Stimulated activated memory B cell treated with anti-CD40 and anti-IgM and Interleukin-4, amounts not matched to agents 10 μg/mL and 1 μg/mL and 100 μg/mL, for 72 hours (primary cell): ENCODE data around the gene RNASEH2B.

Experiments used
- ATAC-seq: fragments of 150-1000 bp; cut with Tn5 transposase; 2 replicates; pipeline ENCODE4 v1.10.0; 2021
- H3K27ac Mint-ChIP-seq: one replicate; pipeline ENCODE4 v1.8.0; 2022; ENCODE audit warnings: mild to moderate bottlenecking, mixed read lengths
- H3K27me3 Mint-ChIP-seq: one replicate; pipeline ENCODE4 v1.8.0; 2022; ENCODE audit warnings: mixed read lengths
- H3K36me3 Mint-ChIP-seq: one replicate; pipeline ENCODE4 v1.8.0; 2022; ENCODE audit warnings: mixed read lengths
- H3K4me1 Mint-ChIP-seq: one replicate; pipeline ENCODE4 v1.8.0; 2022; ENCODE audit warnings: mixed read lengths
- H3K4me3 Mint-ChIP-seq: one replicate; pipeline ENCODE4 v1.8.0; 2022; ENCODE audit warnings: mild to moderate bottlenecking, moderate library complexity, mixed read lengths
- H3K9me3 Mint-ChIP-seq: one replicate; pipeline ENCODE4 v1.8.0; 2022; ENCODE audit warnings: mixed read lengths

The RNASEH2B gene

DNA sequence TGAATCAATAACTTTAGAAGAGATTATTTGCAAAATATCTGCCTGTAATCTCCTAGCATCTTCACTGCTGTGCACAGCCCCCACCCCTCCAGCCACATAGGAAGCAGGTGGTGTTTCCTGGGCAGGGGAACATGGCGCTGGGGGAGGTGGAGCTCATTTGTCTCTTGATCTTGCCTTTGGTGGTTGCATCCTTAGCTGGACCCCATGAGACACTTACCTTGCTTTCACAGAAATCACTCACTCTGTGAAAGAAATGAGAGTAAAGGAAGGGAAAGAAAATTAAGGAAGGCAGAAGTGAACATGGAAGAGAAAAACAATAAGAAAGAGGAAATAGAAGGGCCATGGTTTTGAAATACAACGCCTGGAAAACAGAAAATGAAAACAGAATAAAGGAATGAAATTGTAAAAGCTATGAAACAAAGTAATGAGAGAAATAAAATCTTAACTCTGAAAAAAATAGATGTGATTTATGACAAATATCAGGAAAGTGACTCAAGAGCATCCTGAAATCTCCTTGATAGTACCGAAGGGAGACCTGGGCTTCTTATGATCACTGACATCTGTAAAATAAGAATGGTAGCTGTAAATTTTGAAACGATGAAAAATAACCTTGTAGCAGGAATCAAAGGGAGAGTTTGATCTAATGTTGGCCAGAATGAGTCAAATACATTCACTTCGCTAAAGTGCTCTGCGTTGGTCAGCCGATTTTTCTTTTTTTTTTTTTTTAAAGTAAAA, 17.2 kb upstream of the RNASEH2B start:
- H3K4me1 Mint-ChIP-seq, result peaks cover 62% of the 10 kb centered on the region
- ATAC-seq, result peak; percentile 73

DNA sequence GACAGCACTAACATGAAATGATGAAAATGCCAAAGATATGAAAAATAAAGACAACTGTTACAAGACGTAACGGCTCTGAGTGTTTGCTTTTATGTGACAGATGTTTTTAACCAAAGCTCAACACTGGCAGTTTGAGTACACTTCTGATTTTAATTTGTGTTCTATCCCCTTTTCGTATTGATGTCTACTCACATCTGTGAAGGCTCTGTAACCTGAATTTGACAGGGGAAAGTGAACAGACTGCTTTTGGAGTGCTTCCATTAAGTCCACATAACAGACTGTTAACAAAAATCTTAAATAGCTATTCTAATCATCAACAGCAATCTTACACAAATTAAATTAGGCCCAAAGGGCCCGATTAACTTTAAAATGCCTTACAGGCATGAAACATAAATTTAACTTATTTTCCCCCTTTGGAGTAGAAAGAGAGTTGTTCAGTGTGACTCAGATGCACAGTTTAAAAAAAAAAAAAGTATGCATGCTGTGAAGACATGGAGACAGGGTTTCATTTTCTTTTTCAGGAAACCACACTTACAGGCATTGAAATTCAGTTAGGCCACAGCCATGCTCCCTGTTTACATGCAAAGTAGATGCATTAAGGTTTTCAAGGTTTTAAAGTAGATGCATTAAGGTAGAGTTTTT, 16.3 kb upstream of the RNASEH2B start:
- Mint-ChIP-seq H3K9me3 (peaks cover 3% of the 10 kb centered on the region), H3K4me1 (peaks cover 69% of the 10 kb centered on the region), H3K36me3 (no peaks in the 10 kb centered on the region), H3K27ac (peak overlapping the region; percentile 88), H3K27me3 (no peaks in the 10 kb centered on the region), H3K4me3 (peak overlapping the region; percentile 68)
- ATAC-seq, result peak; percentile 78

More for the DNA sequence above, 17.2 kb upstream of the RNASEH2B start:
- Mint-ChIP-seq H3K36me3 (no peaks in the 10 kb centered on the region), H3K27ac (peak overlapping the region; percentile 88), H3K4me3 (peak overlapping the region; percentile 73), H3K9me3 (peaks cover 3% of the 10 kb centered on the region), H3K27me3 (no peaks in the 10 kb centered on the region)

DNA sequence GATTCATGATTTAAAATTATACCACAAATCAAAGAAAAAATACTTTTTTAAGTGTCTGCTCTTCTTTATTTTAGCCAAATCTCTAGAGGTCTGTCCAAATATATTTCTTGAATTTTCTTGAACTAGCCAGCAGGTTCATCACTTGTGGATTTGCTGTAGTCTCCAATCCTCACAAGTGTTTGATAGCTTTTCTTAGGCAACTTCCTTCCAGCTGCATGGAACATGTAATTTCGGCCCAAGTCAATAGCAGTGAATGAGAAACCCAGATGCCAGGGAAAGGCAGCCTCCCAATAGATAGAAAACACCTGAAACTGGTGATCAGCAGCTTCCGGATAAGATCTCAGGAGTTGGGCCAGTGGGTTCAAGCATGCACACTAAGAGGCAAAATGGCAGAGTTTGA, 15.6 kb upstream of the RNASEH2B start:
- Mint-ChIP-seq H3K27me3 (no peaks in the 10 kb centered on the region), H3K27ac (peak overlapping the region; percentile 88), H3K9me3 (peaks cover 3% of the 10 kb centered on the region), H3K4me3 (no peak overlapping the region), H3K4me1 (peaks cover 69% of the 10 kb centered on the region), H3K36me3 (no peaks in the 10 kb centered on the region)
- ATAC-seq, result no peak

DNA sequence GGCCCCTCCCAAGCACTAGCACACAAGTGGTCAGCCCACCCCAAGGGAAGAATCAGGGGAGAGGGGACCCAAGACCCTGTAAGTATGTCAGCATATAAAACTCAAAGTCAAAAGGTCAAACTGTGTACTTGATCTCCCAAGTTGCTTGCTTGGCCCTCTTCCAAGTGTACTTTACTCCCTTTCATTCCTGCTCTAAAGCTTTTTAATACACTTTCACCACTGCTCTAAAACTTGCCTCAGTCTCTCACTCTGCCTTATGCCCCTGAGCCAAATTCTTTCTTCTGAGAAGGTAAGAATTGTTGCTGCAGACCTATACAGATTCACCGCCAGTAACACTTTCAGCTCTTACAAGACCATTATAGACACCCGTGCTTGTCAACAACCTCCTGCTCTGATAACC, 15.1 kb upstream of the RNASEH2B start:
- H3K27me3 Mint-ChIP-seq, result no peaks in the 10 kb centered on the region
- peak overlapping the region; percentile 88 for H3K27ac Mint-ChIP-seq
- H3K36me3 Mint-ChIP-seq, result no peaks in the 10 kb centered on the region
- H3K9me3 Mint-ChIP-seq, result peaks cover 3% of the 10 kb centered on the region
- no peak for ATAC-seq
- H3K4me1 Mint-ChIP-seq, result peaks cover 66% of the 10 kb centered on the region
- no peak overlapping the region for H3K4me3 Mint-ChIP-seq

DNA sequence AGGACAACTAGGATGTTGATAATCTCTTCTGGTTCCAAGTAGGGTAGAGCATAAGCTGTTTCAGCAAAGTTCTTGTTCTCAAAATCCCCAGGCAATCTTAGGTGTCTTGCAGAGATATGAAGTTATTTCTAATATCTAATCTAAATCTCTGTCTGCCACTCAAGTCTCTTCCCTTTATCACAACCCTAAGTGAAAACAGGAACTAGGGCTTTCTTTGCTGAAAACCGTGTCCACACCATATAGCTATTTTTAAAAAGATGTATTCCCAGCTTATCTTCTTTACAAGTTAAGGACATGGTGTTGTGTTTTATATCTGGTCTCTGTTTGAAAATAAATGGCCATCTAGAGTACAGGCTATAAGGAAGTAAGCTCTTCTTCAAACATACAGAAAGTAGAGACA, 11.3 kb upstream of the RNASEH2B start:
- Mint-ChIP-seq H3K4me3 (no peak overlapping the region), H3K27me3 (no peaks in the 10 kb centered on the region), H3K27ac (peak overlapping the region; percentile 66), H3K4me1 (peaks cover 36% of the 10 kb centered on the region), H3K36me3 (no peaks in the 10 kb centered on the region), H3K9me3 (peaks cover 3% of the 10 kb centered on the region)
- ATAC-seq, result no peak

DNA sequence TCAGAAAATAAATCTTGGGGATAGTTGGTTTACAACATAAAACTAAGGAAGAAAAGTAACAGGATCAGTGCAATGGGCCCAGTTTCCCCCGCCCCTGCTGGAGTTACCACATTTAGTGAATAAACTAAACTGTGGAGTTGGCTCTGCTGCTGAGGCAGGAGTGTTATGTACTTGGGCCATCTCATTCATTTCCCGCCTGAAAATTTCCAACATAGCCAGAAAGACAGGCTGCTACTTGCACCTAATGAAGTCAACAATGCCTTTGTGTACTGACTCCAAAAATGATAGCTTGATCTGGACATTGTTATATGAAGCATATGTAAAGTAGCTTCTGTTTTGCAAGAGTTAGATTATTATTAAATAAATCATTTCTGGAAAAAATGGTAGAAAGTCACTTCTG, 7.9 kb upstream of the RNASEH2B start:
- no peaks in the 10 kb centered on the region for H3K27me3 Mint-ChIP-seq
- no peak overlapping the region for H3K4me3 Mint-ChIP-seq
- no peak overlapping the region for H3K27ac Mint-ChIP-seq
- no peaks in the 10 kb centered on the region for H3K36me3 Mint-ChIP-seq
- no peaks in the 10 kb centered on the region for H3K9me3 Mint-ChIP-seq
- H3K4me1 Mint-ChIP-seq, result peaks cover 14% of the 10 kb centered on the region
- ATAC-seq, result no peak

DNA sequence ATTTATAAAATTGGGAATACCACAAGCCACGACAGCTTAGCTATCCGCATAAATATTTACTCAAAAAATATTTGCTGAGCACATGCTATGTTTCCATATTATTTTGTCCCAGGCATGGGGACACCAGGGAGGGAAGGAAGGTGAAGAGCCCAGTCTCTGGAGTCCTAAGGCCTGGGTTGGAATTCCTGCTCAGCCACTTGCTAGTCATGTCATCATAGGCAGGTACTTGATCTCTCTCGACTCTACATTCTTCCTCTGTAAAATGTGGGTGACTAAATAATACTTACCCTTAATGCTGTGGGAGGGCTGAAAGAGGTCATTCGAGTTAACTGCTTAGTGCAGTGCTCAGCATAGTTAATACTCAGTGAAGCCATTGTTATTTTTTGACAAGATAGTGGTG, 4.3 kb upstream of the RNASEH2B start:
- H3K4me1 Mint-ChIP-seq, result peaks cover 13% of the 10 kb centered on the region
- H3K4me3 Mint-ChIP-seq, result no peak overlapping the region
- H3K9me3 Mint-ChIP-seq, result no peaks in the 10 kb centered on the region
- H3K36me3 Mint-ChIP-seq, result no peaks in the 10 kb centered on the region
- no peaks in the 10 kb centered on the region for H3K27me3 Mint-ChIP-seq
- no peak for ATAC-seq
- H3K27ac Mint-ChIP-seq, result no peak overlapping the region

DNA sequence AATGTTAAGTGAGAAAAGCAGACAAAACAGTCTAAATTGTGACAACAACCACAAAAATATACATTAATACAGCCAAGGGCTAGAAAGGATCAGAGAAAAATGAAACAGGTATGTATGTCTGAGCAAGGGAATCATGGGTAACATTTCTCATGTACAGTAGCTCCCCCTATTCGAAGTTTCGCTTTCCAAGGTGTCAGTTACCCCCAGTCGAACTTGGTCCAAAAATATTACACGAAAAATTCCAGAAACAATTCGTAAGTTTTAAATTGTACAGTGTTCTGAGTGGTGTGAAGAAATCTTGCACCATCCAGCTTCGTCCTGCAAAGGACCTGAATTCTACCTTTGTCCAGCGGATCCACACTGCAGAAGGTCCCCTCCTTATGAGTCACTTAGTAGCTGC, 1.8 kb upstream of the RNASEH2B start:
- H3K27ac Mint-ChIP-seq, result no peak overlapping the region
- H3K27me3 Mint-ChIP-seq, result no peaks in the 10 kb centered on the region
- H3K4me3 Mint-ChIP-seq, result no peak overlapping the region
- H3K36me3 Mint-ChIP-seq, result no peaks in the 10 kb centered on the region
- no peak for ATAC-seq
- H3K4me1 Mint-ChIP-seq, result peaks cover 37% of the 10 kb centered on the region
- no peaks in the 10 kb centered on the region for H3K9me3 Mint-ChIP-seq

DNA sequence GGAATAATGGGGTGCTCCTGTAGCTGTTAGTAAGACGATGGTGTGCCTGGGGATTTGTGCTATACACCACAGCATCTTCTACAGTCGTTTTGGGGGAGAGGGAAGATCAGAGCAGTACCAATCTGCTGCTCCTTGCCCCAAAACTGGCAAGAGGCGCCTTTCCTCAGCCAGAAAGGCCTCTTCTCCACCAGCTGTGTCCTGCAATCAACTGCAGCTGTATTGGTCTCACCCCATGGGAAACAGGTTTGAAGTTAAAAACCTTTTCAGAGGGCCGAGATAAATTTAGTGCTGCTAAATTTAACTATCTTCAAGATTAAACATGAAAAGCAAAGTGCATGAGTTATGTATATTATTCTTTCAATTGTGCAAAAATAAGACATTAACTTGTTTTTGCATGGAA, 1.2 kb upstream of the RNASEH2B start:
- Mint-ChIP-seq H3K27ac (no peak overlapping the region), H3K27me3 (no peaks in the 10 kb centered on the region), H3K36me3 (no peaks in the 10 kb centered on the region), H3K9me3 (no peaks in the 10 kb centered on the region), H3K4me3 (no peak overlapping the region), H3K4me1 (peaks cover 37% of the 10 kb centered on the region)
- ATAC-seq, result no peak

DNA sequence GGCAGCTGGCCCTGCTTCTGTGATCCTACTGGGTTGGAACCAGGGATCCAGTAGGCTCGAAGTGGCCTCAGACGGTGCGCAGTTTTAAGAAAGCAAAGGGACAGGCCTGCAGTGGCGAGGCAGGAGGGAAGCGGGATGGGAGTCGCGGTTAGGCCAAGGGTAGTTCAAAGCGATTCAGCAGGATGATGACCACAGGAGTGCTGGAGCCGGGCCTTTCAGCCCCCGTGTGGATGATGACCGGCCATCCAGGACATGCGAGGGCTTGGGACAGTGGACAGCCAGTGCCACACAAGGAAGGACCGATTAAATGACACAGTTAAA, 854 bp downstream of the RNASEH2B start:
- Mint-ChIP-seq H3K9me3 (no peaks in the 10 kb centered on the region), H3K36me3 (no peaks in the 10 kb centered on the region), H3K27me3 (no peaks in the 10 kb centered on the region), H3K4me3 (peak overlapping the region; percentile 95), H3K27ac (peak overlapping the region; percentile 91), H3K4me1 (peaks cover 52% of the 10 kb centered on the region)
- no peak for ATAC-seq

DNA sequence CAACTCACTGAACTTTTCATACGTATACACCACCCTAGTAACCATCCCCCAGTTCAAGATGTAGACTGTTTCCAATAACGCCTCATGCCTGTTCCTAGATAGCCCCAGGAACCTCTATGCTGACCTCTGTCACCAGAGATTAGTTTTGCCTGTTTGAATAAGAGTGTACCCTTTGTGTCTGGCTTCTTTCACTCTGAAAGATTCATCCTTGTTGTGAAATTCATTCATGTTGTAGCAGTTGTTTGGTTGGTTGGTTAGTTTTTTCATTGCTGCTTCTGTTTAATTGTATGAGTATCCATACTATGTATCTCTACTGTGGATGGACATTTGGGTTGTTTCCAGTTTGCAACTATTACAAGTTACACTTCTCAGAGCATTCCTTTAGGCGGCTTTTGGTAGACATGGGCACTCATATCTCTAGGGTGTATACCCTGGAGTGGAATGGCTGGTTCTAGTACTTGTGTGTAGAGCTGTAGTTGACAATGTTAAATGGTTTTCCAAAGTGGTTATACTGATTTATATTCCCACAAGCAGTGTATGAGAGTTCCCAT, 1.6 kb downstream of the RNASEH2B start:
- peak overlapping the region; percentile 91 for H3K27ac Mint-ChIP-seq
- no peaks in the 10 kb centered on the region for H3K27me3 Mint-ChIP-seq
- peak overlapping the region; percentile 95 for H3K4me3 Mint-ChIP-seq
- no peaks in the 10 kb centered on the region for H3K9me3 Mint-ChIP-seq
- H3K4me1 Mint-ChIP-seq, result peaks cover 59% of the 10 kb centered on the region
- ATAC-seq, result no peak
- H3K36me3 Mint-ChIP-seq, result no peaks in the 10 kb centered on the region

DNA sequence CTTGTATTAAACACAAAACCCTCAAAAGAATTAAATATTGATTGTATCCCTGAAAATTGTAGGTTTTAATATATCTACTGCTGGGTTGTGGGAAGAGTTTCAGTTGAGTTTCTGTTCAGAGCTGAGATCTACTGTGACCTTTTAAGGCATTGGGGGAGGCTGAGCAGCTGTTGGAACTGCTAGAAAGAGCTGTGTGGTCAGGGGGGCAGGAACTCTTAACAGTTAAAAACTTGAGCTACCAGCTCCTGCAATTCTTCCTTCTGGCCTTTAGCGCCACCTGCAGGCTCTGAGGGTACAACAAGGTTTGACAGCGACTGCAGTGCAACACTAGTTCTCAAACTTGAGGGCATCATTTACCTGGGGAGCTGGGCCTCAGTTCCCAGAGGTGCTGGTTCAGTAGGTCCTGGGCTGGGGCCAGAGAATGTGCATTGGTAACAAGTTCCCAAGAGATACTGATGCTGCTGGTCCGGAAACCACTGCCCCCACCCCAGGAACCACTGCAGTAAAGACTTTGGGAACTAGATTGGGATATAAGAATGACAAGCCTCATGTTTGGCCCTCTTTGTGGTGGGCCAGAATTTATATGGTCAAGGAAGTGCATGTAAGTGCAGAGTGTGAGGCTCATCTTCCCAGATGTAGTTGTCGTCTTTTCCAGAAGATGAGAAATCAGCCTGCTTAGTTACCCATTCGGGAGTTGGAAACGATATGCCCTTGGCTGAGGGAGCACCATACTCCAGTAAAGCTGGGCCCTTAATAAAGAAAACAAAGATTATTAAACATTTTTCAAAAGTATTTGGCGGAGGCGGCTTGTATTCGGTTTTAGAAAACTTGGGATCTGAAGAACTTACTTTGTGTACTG, 2.6 kb downstream of the RNASEH2B start:
- peak; percentile 81 for ATAC-seq
- no peaks in the 10 kb centered on the region for H3K27me3 Mint-ChIP-seq

DNA sequence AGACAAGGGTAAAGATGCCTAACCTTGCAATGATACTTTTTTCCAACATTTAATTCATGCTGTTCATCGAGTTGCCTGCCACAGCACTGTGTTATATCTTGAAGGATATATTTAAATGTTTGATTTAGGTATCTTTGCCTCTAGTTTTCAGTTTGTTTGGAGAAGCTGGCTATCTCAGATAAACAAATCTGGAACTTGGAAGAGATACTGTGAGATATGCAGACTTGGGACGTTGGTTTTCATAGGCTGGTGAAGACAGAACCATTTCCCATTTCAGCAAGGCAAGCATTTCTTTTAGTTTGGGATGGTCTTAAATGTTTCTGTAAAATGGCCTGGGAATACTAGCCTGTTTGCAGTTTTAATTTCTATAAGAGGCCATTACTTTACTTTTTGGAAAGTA, 3.3 kb downstream of the RNASEH2B start:
- Mint-ChIP-seq H3K9me3 (no peaks in the 10 kb centered on the region), H3K4me3 (no peak overlapping the region), H3K27me3 (no peaks in the 10 kb centered on the region), H3K36me3 (no peaks in the 10 kb centered on the region), H3K27ac (peak overlapping the region; percentile 91), H3K4me1 (peaks cover 76% of the 10 kb centered on the region)
- no peak for ATAC-seq

More for the DNA sequence above, 2.6 kb downstream of the RNASEH2B start:
- Mint-ChIP-seq H3K4me1 (peaks cover 69% of the 10 kb centered on the region), H3K36me3 (no peaks in the 10 kb centered on the region), H3K27ac (peak overlapping the region; percentile 91), H3K9me3 (no peaks in the 10 kb centered on the region), H3K4me3 (peak overlapping the region; percentile 95)

DNA sequence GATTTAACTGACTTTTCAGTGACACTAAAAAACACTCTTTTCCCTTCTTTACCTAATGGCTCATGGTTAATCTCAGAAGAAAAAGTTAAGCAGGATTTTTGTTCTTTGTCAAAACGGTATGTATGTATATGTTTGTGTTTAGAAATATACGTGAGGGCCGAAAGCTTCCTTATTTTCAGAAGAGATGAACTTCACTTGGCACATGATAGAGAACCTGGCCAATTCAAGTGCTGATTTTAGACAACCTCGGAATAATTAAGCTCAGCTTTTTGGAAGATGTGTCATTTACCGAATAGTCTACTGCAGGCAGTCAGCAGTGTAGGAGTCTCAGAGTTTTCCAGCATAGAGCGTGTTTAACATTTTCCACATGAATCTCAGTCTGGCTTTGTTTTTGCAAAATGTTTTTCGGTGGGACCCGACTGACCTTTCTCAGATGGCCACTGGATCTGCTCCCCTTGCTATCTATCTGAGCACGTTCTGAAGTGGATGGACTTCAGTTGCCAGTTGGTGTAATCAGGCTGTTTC, 4.6 kb downstream of the RNASEH2B start:
- H3K4me3 Mint-ChIP-seq, result peak overlapping the region; percentile 15
- no peaks in the 10 kb centered on the region for H3K9me3 Mint-ChIP-seq
- ATAC-seq, result no peak
- H3K27me3 Mint-ChIP-seq, result no peaks in the 10 kb centered on the region
- H3K27ac Mint-ChIP-seq, result peak overlapping the region; percentile 91
- no peaks in the 10 kb centered on the region for H3K36me3 Mint-ChIP-seq
- peaks cover 79% of the 10 kb centered on the region for H3K4me1 Mint-ChIP-seq

DNA sequence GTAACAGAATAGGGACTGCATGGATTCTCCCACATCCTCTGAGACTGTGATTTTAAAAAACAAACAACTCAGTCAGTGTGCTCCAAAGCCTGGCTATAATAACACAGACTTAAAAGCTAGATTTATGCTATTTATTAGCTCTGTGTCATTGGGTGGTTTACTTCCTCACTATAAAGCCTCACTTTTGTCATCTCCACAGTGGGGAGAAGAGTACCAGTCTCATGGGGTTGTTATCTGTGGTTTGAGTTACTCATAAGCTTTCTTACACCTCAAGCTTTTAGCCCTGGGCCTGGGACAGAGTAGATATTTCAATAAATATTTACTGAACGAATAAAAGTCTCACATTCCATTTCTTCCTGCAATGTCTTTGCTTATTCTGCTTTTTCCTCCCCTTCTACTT, 5.3 kb downstream of the RNASEH2B start:
- no peaks in the 10 kb centered on the region for H3K27me3 Mint-ChIP-seq
- H3K36me3 Mint-ChIP-seq, result no peaks in the 10 kb centered on the region
- peak; percentile 69 for ATAC-seq
- peak overlapping the region; percentile 91 for H3K27ac Mint-ChIP-seq
- peaks cover 82% of the 10 kb centered on the region for H3K4me1 Mint-ChIP-seq
- peak overlapping the region; percentile 51 for H3K4me3 Mint-ChIP-seq
- H3K9me3 Mint-ChIP-seq, result no peaks in the 10 kb centered on the region
